Measurements from ENCODE around the gene PRPH. TPM values are rescaled to one million over a fixed set of nuclear protein-coding genes. Genes with fewer than 3 reads are reported as not detected.

The PRPH gene
- total and polyA plus RNA-seq, 10 of the 15 experiments (the other 5 are each of a cell fraction or from before 2014, with no cell fraction given), result 0.09 to 0.45 (median 0.19) TPM; not detected in 3

- TF ChIP-seq USF2 (IDR thresholded peaks at IDR 0.05; ENCODE audit: borderline replicate concordance, low read depth, low read length), result no peak
- TF ChIP-seq FOXM1 (IDR thresholded peaks at IDR 0.05; ENCODE audit: low read depth, low read length), result no peak
- no peak for TF ChIP-seq RFX5 (IDR thresholded peaks at IDR 0.05; ENCODE audit: low read depth, low read length)
- TF ChIP-seq POU2F2 (IDR thresholded peaks at IDR 0.05; ENCODE audit: borderline replicate concordance, low read depth, low read length), result no peak
- no peak for TF ChIP-seq PRDM15 (CRISPR knock-in tag; IDR thresholded peaks at IDR 0.05)
- no peak; the same call in 1 of the 2 replicates for TF ChIP-seq ZNF207 (IDR thresholded peaks at IDR 0.05; ENCODE audit: borderline replicate concordance)
- TF ChIP-seq POLR2A (IDR thresholded peaks at IDR 0.05; ENCODE audit: low read depth, low read length), result no peak
- TF ChIP-seq CBX5 (IDR thresholded peaks at IDR 0.05; ENCODE audit: low read depth), result no peak
- TF ChIP-seq ZNF687 (IDR thresholded peaks at IDR 0.05), result no peak
- no peak for TF ChIP-seq GABPA (IDR thresholded peaks at IDR 0.05; ENCODE audit: low read depth)
- no peak for TF ChIP-seq KAT2A (conservative IDR thresholded peaks at IDR 0.05; ENCODE audit: control insufficient read depth, low read depth, low read length)
- no peak for TF ChIP-seq TCF7 (IDR thresholded peaks at IDR 0.05; ENCODE audit: borderline replicate concordance)
- 0 out of 2 replicates have a peak, but pooled peaks have one; percentile 12 for TF ChIP-seq DPF2 (IDR thresholded peaks at IDR 0.05)
- TF ChIP-seq, protein P1, sequence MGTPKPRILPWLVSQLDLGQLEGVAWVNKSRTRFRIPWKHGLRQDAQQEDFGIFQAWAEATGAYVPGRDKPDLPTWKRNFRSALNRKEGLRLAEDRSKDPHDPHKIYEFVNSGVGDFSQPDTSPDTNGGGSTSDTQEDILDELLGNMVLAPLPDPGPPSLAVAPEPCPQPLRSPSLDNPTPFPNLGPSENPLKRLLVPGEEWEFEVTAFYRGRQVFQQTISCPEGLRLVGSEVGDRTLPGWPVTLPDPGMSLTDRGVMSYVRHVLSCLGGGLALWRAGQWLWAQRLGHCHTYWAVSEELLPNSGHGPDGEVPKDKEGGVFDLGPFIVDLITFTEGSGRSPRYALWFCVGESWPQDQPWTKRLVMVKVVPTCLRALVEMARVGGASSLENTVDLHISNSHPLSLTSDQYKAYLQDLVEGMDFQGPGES (IDR thresholded peaks at IDR 0.05), result no peak
- TF ChIP-seq IKZF1 (conservative IDR thresholded peaks at IDR 0.05), result peak; percentile 44; the same call in 1 of the 2 replicates
- no peak for TF ChIP-seq ESRRA (IDR thresholded peaks at IDR 0.05; ENCODE audit: low read length)
- TF ChIP-seq CREM (IDR thresholded peaks at IDR 0.05; ENCODE audit: low read depth), result no peak
- peak; percentile 68; the same call in 1 of the 2 replicates for TF ChIP-seq LARP7 (IDR thresholded peaks at IDR 0.05)
- no peak for TF ChIP-seq SREBF1 (IDR thresholded peaks at IDR 0.05; ENCODE audit: low read length)
- TF ChIP-seq EP300 (IDR thresholded peaks at IDR 0.05; ENCODE audit: borderline replicate concordance in 1 of 2, control insufficient read depth in 1 of 2, low read depth in 2 of 2, low read length in 2 of 2), result no peak
These were observed 47.3 kb downstream of the PRPH start (continued) for GRCh38 chr12:49342066-49342913.
